NCI-H526 (cell line): ENCODE data around the gene C19orf81.
A peak's percentile ranks its signal among the peaks of the same experiment; 100 is the strongest.

ENCODE experiments used
- DNase-seq, 2 experiments: peaks; one replicate each; lab custom pipeline; 2025; lab: John Stamatoyannopoulos, UW

C19orf81 gene

DNA sequence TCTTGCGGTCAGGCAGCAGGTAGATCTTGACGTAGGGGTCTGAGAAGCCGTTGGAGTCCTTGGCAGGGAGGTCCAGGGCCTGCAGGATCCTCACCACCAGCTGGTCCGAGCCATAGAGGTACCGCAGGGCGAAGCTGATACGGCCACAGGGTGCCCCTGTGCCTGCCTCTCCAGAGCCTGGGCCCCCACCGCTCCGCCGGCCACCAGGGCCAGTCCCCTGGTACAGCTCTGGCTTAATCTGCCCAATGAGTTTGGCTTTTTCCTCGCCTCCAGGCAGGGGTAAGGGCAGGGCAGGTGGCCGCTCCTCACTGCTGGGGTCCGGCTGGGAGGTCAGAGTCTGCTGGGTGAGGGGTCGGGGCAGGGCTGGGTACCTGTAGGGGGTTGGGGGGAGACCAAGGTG, 19.4 kb upstream of the C19orf81 start:
- DNase-seq = no peak

DNA sequence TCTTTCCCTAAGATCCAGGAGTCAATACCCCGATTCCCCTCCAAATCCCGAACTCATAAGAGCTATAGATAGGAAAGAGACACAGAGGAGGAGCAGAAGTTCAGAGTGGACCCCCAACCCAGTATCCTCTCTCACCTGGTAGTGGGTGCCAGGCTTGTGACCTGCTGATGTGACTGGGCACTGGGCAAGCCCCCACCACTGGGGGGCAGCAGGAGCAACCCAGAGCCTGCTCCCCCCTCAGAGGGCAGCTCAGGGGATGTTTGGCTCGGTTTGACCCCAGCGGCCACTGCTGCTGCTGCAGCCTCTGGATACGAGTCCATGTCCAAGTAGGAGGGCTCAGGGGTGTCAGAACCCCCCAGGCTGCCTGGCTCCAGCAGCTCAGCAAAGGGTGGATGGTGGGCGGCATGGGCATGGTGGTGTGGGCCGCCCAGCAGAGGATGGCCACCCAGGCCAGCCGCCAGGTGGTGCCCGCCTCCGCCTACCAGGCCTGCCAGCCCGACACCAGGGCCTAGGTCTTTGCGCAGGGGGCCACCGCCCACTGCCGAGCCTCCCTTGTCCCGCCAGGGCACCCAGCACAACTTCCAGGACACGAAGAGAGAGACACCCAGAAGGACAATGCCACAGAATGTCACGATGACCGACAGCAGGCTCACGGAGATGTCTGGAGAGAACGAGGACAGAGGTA, 17.0 kb upstream of the C19orf81 start:
- no peak for DNase-seq

DNA sequence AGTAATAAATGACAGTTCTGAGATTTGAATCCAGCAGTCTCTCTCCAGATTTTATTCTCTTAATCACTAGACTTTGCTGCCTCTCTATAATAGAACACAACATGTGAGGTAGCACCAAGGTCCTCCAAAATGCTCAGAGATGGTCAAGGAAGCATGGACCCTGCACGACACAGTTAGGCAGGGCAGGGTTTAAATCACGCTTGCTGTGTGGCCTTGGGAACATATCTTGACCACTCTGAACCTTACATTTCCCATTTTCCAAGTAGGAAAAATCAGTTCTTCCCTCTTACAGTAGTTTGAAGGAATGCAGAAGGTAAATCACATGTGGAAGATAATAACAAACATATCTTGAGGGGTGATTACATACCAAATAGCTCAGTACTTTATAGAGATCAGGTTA, 15.9 kb upstream of the C19orf81 start:
- DNase-seq = no peak

DNA sequence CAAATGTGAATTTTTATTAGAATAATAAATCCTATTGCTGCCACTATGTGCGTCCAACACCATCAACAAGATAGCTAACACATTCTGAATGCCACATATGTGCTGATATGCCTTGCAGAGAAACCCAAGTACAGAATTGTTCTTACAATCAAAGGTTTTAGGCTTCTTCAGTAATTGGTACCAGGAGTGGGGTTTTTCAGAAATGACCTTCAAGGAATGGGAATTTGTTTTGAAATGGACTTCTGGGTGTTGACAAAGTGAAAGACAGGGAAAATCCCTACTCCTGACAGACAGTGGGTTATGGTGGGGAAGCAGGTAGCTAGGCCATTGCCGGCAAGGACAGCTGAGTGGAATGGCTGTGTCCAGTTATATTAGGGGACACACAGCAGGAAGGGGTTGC, 15.3 kb upstream of the C19orf81 start:
- DNase-seq = no peak

DNA sequence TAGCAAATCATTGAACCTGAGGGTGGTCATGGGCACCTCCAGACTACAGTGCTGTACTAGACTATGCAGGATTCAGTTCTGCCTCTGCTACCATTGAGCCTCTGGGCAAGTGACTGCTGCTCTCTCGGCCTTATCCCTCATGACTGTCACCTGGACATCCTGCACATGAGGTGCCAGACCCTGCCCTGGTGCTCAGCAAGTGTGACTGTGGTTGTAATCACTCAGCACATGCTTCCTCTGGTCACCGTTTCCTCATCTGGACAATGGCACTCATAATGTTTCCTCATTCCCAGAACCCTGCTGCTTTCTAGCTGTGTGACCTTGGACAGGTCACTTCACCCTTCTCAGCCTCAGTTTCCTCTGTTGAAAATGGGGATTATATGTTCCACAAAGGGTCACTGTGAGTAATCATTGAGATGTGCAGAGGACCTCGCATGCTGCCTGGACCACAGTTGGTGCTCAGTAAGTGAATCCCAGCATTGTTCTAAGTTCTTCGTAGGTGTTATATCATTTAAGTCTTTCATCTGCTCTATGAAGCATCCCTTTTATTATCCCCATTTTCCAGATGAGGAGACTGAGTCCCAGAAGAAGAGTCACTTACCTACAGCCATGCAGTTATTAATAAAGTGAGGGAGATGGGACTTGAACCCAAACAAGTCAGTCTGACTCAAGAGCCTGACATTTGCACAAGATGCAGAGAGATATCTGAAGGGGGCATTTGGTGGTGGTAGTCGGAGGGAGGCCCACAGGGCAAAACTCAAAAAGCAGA, 12.7 kb upstream of the C19orf81 start:
- DNase-seq = no peak

DNA sequence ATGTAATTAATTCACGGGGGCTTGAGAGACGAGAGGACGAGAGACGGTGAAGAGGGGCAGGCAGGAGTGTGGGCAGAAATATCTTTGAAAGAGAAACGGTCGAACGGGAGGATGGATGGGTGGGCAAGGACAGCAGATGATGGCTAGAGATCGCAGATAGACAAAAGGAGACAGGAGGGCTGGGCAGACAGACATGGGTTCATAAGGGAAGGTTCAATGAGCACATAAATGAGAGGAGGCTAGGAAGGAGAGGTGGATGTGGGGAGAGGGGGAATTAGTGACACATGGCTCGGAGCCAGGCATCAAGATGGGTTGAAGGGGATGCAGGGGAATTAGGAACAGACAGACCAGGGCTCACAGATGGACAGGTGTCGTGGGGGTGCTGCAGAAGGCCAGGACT, 10.6 kb upstream of the C19orf81 start:
- DNase-seq = no peak

DNA sequence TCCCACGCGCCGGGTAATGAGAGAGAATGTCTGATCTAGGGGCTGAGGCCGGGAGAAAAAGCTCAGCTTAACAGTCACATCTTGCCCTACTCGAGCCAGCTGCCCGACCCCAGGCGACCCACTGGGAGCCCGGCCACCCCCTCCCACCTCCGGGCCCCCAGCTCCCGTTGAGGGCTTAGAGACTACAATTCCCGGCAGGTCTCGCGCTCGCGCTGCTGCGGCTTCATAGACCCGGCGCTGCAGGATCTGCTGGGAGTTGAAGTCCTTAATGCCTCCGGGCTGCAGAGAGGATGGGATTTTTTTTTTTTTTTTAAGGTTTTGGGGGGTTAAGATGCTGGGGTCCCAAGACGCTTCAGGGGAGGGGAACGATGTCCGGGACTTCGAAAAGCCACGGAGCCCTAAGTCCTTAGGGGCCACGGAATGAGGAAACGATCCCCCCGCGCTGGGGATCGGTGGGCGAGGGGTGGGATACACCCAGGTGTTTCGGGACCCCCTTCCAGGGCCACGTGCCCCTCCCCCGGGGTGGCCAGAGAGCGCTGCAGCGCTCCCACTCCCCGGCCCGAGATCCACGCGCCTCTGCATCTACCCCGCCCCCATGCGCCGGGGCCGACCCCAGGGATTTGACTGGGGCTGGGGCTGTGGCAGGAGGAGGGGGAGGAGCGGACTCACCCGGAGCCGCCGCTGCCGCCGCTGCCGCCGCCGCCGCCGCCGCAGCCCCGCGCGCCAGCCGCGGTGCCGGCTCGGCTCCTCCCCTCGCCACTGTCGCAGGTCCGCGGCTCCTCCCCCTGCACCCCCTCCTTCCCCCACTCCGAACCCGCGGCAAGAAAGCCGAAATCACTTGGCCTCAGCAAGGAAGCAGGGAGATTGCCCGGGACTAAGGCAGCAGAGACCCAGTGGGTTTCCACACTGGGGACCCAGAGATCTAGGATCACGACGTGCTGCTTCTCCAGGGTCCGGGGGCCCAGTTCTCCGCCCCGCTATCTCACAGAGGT, 9.8 kb upstream of the C19orf81 start, which contains the start of gene SYT3:
TSS of gene SYT3 (minus strand) at position 761 of the 992 bp plus-strand sequence. CDS start 2,470 bp downstream, outside the sequence.
- peak in 1 of 2 experiments; percentile 40 for DNase-seq

DNA sequence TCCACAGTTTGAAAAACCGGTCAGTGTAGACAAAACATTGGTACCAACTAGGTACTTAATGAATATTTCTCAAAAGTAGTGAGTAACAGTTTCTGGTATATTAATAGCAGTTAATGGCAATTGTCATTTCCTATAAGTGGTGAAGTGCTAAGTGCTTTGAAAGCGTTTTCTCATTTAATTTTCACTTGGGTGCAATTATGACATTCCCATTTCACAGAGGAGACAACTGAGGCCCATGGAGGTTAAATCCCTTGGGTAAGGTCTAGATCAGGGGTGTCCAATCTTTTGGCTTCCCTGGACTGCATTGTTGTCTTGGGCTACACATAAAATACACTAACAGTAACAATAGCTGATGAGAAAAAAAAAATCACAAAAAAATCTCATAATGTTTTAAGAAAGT, 8.9 kb upstream of the C19orf81 start:
- DNase-seq = no peak

DNA sequence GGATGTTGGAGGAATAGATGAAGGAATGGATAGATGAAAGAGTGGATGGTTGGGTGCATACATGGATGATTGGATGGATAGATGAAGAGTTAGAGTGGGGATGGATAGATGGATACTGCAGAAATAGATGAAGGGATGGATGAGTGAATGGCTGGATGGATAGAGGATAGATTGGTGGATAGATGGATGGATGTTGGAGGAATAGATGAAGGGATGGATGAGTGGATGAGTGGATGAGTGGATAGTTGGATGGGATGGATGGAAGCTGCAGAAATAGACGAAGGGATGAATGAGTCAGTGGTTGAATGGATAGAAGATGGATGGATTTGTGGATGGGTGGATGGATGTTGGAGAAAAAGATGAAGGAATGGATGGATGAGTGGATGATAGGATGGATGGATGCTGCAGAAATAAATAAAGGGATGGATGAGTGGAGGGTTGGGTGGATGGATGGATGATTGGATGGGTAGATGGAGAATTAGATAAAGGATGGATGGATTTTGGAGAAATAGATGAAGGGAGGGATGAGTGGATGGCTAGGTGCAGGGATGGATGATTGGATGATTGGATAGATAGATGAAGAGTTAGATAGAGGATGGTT, 4.8 kb upstream of the C19orf81 start:
- no peak for DNase-seq

DNA sequence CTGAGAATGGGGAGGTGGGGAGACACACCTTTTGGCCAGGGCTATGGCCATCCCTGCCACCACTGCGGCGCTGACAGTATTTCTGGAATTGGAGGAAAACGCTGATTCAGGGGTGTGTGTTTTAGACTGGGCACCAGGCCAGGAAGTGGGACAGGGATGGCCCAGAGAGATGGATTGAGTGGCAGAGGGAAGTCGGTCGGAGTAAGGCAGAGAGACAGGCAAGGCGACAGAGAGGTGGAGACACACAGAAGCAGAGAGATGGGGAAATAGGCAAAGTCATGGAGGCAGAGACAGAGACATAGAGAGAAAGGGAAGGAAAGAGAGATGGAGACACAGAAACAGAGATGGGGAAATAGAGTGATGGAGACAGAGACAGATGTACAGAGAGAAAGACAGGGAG, 4.1 kb upstream of the C19orf81 start:
- no peak for DNase-seq

DNA sequence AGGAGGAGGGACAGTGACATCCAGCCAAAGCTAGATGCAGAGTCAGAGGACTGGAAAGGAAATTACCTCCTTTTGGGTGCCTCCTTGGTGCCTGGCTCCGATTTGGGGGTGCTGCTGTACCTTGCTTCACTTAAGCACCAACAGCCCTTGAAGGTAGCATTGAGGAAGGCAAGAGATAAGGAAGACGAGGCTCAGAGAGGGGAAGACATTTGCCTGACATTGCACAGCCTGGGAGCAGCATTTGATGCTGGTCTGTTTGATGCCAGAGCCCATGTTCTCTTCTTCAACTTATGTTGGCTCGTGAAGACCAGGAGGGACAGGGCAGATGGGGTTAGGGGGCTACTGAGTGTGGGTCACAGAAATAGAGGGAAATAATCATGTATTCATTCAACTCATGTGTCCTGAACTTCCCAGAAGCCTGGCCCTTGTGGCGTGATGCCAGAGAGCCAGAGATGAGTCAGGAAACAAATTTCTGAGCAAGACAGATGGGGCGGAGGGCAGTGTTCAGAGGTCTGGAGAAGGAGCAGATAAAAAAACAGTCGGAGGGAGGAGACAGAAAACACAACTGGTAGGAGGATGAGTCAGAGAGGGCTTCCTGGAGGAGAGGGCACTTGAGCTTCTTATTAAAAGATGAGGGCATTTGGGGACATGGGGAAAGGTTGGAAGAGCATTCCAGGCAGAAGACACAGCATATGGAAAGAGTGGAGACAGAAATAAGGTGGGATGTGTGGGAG, 3.0 kb upstream of the C19orf81 start:
- DNase-seq = no peak

DNA sequence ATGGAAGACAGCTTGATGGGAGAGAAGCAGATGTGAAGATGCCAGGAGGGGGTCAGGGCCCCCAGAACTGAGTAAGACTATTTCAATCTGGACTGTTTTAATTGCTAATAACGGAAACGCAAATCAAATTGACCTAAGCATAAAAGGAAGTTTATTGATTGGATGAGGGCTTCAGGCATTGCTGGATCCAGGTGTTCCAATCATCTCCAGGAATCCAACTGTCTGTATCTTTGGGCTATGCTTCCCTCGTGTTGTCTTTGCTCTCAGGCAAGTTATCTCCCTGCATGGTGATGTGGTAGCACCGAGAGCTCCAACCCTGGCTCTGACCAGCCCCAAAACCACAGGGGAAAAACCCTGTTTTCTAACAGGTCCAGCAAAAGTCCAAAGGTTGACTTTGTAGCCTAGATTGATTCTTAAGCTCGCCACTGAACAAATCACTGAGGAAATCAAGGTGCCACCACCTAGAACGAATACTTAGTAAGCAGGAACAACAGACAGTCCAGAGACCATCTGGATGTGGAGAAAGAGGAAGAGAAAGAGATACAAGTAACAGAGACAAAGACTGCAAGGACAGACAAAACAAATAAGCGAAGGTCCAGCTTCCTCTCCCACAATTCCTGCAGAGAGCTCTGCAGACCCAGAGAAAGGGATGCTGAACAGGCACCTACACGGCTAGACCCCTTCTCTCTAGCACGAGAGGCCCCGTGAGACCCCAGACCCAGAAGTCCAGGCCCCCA, 1.2 kb upstream of the C19orf81 start:
- DNase-seq = no peak

DNA sequence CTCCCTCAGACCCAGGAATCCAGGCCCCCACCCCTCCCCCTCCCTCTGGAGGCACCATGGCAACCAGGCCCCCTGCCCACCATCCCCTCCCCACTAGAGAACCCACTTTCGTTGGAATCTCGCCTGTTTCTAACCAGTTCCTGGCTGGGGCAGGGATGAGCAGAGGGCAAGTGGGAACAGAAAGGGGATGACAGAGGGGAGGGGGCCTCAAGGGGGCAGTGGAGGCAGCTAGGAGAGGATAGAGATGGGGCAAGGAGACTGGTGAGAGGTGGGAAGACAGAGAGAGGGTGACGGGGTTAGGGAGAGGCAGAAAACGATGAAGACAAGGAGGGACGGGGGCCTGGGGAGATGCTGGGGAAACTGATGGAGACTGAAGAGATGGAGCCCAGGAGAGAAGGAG, 586 bp upstream of the C19orf81 start:
- DNase-seq = no peak

DNA sequence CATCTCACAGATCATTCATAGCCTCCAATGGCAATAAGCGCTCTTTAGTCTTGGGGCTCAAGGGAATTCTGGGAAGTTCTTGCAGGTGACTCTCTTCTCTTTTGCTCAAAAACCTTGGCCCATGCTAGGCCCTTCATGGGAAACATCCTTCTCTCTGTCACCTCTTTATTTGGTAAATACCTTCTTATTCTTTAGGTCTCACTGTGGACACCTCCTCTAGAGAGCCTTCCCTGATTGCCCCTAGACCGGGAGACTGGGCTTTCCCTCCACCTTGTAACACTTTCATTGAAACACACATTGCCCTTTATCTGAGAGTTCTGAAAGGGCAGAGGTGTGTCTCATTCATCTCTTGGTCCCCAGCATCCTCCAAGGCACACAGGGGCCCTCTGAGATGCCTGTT, 1.9 kb downstream of the C19orf81 start:
- no peak for DNase-seq

DNA sequence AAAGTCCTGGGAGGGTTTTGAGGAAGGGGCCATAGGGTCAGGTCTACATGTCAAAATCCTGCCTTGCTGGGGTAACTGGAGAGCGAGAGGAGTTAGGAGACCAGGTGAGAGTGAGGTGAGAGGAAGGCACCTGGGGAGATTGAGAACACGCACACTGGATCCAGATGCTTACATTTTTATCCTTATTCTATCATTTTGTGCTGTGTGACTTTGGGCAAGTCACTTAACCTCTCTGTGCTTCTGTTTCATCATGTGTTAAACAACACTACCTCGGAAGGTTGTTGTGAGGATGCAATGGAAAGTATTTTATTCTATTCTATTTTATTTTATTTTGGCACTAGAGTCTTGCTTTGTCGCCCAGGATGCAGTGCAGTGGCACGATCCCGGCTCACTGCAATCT, 3.5 kb downstream of the C19orf81 start:
- DNase-seq = no peak

DNA sequence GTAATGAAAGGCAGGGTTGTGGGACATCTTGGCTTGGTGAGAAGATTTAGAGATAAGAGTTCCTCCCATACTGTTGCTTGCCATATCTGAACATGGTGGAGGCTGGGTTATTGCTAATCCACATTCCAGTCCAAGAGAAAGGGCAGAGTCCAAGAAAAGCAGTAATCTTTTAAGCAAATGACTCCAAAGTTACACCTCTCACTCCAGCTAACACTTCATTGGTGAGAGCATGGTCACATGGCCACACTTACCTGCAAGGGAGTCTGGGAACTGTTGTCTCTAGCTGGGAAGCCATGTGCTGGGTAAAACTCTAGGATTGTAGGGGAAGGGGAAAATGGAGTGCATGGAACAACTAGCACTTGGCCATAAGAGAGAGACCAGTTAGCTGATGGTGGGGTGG, 5.6 kb downstream of the C19orf81 start:
- no peak for DNase-seq

DNA sequence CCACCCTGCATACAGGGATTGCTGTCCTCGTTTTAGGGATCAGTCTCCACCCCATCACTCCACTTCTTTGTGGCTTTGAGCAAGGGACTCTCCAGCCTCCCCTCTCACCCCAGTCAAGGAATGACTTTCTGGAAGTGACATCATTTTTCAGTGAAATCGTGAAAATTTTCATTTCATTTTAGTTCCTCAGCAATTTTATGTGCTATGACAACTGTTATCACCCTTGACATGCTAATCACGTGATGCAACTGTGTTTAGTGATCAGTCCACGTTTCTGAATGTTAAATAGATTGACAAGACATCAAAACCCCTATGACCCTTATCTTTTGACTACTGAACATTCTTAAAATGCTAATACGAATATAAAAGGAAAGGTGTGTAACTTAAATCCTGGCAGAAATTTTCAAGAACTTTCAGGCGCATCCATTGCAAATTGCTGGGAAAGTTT, 8.0 kb downstream of the C19orf81 start:
- DNase-seq = no peak

DNA sequence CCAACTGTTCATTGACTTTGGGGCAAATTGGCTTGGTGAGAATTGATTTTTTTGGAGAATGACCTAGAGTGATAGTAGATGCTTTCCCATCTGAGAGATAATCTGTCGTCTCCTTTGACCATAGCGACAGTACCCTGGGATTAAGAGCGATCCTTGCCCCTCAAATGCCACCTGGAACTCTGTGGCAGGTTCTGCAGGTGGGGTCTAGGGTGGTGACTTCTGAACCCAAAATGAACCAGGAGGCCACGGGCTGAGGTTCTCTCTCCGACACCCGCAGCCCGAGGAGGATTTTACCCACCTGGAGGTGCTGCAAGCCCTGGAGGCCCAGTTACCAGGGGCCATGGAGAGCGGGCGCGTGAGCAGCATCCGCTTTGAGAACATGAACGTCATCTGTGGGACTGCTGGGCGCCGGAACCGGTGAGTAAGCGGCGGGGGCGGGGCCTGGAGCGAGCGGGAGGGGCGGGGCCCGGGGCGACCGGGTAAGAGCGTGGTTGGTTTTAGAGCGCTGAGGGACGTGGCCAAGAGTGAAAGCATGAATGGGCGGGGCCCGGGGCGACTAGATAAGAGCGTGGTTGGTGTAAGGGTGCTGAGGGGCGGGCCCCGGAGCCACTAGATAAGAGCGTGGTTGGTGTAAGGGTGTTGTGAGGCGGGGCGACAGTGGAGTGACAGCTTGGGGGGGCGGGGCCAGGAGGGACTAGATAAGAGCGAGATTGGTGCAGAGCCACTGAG, 8.6 kb downstream of the C19orf81 start:
- peak; percentile 75 to 79 for DNase-seq

DNA sequence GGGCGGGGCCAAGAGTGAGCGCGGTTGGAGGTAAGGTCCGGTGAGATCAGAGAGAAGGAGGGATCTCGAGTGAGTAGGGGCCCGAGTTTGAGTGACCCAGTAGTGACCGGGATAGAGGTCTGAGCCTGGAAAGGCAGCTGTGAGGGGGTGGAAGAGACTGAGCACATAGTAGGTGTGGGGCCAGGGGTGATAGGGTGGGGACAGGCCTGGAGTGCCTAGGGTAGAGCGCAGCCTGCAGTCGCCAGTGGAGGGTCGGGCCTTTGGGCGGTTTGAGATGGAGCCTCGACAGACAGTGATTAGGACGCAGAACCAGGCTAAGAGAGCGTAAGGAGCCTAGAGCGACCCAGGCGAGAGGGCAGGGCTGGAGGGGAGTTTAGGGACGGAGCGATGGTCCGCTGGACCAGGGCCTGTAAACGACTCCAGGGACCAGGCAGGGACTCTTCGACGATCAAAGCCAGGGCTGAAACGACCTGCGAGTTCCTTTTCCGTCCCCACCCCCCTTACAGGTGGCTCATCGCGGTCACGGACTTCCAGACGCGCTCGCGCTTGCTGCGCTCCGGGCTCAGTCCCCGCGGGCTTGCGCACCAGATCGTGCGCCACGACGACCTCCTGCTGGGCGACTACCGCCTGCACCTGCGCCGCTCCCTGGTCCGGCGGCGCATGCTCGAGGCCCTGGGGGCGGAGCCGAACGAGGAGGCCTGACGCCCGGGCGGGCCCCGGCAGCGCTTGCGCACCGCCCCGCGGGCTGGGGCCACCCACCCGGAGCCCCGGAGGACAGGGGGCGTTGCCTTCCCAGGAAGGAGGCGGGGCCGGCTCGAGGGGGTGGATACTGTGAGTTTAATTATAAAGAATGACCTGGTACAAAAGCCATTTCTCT, 9.4 kb downstream of the C19orf81 start:
- DNase-seq = no peak
